HG03521 (cell line): ENCODE measurements around the gene CDH11.

Experiments used
- ATAC-seq: cut with Tn5 transposase; IDR thresholded peaks from one replicate; pipeline ENCODE4 v1.9.1; 2021; ENCODE audit warnings: mild to moderate bottlenecking, moderate library complexity; ENCODE audit not compliant: unreplicated experiment

CDH11 gene

GRCh38 chr16:64989050-64989449 is 132.8 kb downstream of the CDH11 start:
- no peak for ATAC-seq

- no peak for ATAC-seq
Measured at GRCh38 chr16:64983963-64984362, 137.9 kb downstream of the CDH11 start.

GRCh38 chr16:64983231-64983630 is 138.6 kb downstream of the CDH11 start:
- ATAC-seq, result no peak

GRCh38 chr16:64982581-64982980 is 139.3 kb downstream of the CDH11 start:
- ATAC-seq, result no peak

GRCh38 chr16:64981568-64982281 is 140.1 kb downstream of the CDH11 start:
- ATAC-seq, result no peak

GRCh38 chr16:64977206-64977920 is 144.5 kb downstream of the CDH11 start:
- no peak for ATAC-seq

GRCh38 chr16:64975821-64976220 is 146.0 kb downstream of the CDH11 start:
- ATAC-seq, result no peak

GRCh38 chr16:64974381-64974780 is 147.5 kb downstream of the CDH11 start:
- ATAC-seq, result no peak

- no peak for ATAC-seq
Measured at GRCh38 chr16:64973171-64973570, 148.7 kb downstream of the CDH11 start.

- ATAC-seq, result no peak
Measured at GRCh38 chr16:64971171-64971570, 150.7 kb downstream of the CDH11 start.

- no peak for ATAC-seq
Measured at GRCh38 chr16:64969221-64969620, 152.6 kb downstream of the CDH11 start.

- no peak for ATAC-seq
Measured at GRCh38 chr16:64968539-64968938, 153.3 kb downstream of the CDH11 start.

GRCh38 chr16:64964126-64964540 is 157.7 kb downstream of the CDH11 start:
- no peak for ATAC-seq

- no peak for ATAC-seq
Measured at GRCh38 chr16:64962786-64963185, 159.1 kb downstream of the CDH11 start.

- no peak for ATAC-seq
Measured at GRCh38 chr16:64957246-64957645, 164.6 kb downstream of the CDH11 start.

GRCh38 chr16:64952177-64952576 is 169.7 kb downstream of the CDH11 start:
- no peak for ATAC-seq

GRCh38 chr16:64951193-64951592 is 170.7 kb downstream of the CDH11 start:
- ATAC-seq, result no peak

- ATAC-seq, result no peak
Measured at GRCh38 chr16:64950731-64951130, 171.1 kb downstream of the CDH11 start.

GRCh38 chr16:64950262-64950661 is 171.6 kb downstream of the CDH11 start:
- no peak for ATAC-seq

GRCh38 chr16:64948056-64948455 is 173.8 kb downstream of the CDH11 start:
- ATAC-seq, result no peak

GRCh38 chr16:64947651-64948050 is 174.2 kb downstream of the CDH11 start:
- ATAC-seq, result no peak

- ATAC-seq, result no peak
Measured at GRCh38 chr16:64933885-64934284, 188.0 kb downstream of the CDH11 start.
